ENCODE data around the gene CORO7.

Gene CORO7

DNA sequence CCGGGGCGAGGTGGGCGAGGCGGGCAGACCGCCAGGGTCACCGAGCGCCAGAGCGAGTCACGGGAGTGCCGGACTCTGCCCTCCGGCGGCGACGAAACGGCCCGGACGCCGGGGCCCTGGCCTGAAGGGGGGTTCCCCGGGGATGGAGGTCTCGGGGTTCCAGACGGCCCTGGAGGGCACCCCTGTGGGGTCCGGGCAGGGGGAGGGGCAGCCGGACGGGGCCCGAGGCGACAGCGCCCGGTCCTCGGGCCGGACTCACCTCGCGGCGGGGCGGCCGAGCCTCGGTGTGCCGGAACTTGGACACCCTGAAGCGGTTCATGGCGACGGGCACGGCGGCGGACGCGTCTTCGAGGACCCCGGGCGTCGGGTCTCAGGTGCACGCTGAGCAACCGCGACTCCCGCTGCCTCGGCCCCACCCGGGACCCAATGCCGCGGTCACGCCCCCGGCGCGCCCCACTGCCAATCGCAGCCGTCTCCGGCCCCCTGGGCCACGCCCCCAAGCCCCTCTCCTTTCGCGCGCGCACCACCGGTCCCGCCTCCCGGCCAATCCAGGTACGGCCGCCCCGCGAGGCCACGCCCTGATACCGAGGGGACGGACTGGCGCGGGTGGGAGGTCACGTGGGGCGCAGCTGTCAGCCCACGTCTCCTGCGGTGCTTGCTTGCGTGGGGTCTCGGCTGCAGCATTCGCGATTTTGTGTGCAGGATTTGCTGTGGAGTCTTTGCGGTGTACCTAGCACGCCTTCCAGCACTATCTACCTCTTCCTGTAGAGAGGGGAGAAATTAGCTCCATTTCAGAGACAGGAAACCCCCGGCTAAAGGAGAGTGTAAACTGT, at the start of gene CORO7:
CORO7 (minus strand) TSS at position 397 of the 833 bp plus-strand sequence; CDS start at position 319, 78 bp downstream.
- intact Hi-C loops (cut with DNase I): no loop called here

DNA sequence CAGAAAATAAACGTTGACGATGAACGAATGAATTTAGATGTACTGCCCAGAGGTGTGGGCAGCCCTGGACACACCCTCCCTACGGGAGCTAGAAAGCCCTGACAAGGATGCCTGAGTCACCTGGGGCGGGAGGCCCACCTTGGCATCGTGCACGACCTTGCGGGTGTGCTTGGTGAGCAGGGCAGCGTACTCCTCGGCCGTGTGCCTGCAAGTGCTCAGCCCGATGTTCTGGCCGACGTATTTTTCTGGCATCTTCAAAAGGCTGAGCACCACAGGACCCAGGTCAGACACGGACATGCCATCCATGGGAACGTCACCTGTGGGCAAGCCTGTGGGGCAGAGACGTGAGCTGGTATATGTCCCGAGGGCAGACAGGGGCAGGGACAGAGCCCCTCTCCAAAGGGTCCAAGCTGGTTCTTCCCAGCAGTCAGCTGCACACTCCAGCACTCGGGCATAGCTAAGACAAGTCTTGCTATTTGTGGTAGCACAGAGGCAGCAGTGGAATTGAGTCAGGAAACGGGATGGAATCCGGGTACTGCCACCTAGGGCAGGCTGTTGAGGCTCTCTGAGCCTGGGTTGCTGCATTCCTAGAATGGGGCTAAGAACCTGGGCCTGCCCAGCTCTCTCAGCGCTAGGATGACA, 47.2 kb upstream of the CORO7 start:
- intact Hi-C loops (cut with DNase I): no loop called here

More for the DNA sequence above, at the start of gene CORO7:
- DNase-seq: peak; percentile 96 to 100 (median 98)

DNA sequence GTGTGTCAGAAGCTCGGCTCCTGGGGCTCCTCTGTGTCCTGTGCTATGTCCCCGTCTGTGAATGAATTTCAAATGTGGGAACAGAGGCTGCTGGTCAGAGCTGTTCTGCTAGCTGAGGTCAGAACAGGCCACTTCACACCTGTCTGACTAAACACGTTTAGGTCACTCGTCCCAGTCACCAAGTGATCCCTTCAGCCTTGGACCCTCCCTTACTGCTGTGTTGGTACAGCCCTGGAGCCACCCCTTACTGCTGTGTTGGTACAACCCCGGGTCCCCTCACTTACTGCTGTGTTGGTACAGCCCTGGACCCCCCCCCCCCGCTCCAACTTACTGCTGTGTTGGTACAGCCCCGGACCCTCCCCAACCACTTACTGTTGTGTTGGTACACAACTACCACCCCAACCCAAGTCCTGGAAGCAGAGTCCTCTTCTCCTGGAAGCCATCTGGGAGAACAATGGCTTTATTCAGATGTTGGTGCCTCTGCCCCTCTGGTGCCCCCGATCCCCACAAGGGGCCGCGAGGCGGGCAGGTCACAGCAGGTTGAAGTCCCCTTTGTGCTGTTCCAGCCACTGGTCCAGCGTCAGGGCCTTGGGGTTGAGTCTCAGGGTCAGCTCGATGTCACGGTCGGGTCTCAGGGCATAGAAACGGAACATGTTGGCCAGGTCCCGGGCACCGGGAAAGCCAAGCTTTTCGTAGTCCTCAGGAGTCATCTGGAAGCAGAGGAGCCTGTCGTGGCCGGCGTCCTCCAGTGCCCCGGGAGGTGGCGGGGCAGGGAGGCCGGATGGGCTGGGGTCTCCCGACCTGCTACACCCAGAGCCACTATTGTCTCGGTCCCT, 45.1 kb upstream of the CORO7 start:
- intact Hi-C loops (cut with DNase I): no loop called here
- peak in 4 of 10 donors; percentile 23 to 84 (median 46) for DNase-seq

More for the DNA sequence above, 47.2 kb upstream of the CORO7 start:
- no peak for DNase-seq

DNA sequence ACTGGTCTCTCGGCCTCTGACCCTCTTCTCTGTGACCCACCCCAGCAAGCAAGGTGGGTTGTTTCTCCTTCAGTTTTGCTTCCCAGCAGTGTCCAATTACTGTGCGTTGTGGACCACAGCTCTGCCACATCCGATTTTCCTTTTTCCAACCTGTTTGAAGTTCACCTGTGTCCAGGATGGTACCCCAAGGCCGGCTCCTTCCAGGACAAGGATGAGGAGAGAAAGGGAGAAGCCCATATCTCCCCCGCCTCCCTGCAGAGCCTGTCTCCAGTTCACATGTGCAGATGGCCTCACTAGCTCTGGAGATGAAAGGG, 44.5 kb upstream of the CORO7 start:
- intact Hi-C loops (cut with DNase I): no loop called here
- no peak for DNase-seq

DNA sequence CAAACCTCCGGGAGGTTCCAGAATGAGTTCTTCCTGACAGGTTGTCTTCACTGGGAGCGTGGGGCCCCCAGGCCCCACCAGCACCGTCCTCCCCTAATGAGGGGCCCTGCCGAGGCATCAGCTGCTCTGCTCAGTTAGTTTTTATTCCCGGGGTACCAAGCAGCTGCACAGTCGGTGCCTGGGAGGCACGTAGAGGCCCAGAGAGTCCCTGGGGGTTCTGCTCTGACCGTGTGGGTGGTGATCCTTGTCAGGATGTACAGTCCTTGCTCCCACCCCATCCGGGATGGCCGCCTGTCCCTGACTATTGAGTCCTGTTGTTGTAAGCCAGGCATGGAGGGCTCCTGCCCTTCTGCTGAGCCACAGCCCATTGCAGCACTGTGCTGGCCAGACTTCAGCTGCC, 39.6 kb upstream of the CORO7 start:
- intact Hi-C loops (cut with DNase I): no loop called here
- DNase-seq: peak in 1 of 10 donors; percentile 35

DNA sequence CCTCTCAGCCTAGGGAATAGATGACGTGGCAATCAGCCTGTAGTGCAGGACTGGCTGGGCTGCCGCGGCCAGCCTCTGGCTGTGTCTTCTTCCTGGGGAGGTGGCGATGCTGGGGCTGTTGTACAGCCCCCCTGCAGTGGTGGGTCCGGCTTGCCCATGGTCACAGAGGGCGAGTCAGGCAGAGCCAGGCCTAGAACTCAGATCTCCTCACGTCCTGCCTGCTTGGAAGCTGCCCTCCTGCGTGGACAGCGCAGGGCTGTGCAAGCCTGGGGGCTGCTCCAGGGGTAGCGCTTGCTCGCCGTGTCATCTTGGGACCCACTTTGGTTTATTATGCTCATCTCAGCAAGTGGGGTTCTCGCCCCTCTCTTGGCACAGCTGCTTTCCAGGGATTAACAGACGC, 38.7 kb upstream of the CORO7 start:
- intact Hi-C loops (cut with DNase I): no loop called here
- DNase-seq: peak in 1 of 10 donors; percentile 24

DNA sequence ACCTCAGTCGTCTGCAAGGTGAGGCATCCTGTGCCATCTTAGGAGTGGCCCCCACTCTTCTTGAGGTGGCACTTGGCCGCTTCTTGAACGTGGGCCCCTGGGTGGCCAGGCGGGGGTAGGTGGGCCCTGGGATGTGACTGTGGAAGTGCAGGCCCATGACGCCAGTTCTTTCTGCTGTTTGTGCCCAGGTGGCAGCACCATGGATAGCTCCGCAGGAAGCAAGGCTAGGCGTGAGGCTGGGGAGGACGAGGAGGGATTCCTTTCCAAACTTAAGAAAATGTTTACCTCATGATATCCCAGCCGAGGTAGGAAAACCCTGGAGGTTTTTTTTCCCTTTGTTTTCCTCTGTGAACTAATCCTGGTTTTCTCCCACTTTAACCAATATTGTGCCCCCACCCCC, 38.2 kb upstream of the CORO7 start:
- intact Hi-C loops (cut with DNase I): no loop called here
- DNase-seq: peak in 1 of 10 donors; percentile 30

DNA sequence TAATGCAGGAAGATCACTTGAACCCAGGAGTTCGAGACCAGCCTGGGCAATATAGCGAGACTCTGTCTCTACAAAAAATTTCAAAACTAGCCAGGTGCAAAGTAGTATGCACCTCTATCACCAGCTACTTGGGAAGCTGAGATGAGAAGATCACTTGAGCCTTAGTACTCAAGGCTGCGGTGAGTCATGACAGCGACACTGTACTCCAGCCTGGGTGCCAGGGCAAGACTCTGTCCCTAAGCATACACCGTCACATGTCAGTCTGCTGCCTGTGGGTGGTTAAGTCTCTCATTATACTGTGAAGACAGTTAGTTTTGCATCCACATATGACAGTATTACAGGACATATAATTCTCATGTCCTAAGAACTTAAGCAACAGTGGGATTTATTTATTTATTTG, 36.3 kb upstream of the CORO7 start:
- intact Hi-C loops (cut with DNase I): no loop called here
- DNase-seq: no peak

DNA sequence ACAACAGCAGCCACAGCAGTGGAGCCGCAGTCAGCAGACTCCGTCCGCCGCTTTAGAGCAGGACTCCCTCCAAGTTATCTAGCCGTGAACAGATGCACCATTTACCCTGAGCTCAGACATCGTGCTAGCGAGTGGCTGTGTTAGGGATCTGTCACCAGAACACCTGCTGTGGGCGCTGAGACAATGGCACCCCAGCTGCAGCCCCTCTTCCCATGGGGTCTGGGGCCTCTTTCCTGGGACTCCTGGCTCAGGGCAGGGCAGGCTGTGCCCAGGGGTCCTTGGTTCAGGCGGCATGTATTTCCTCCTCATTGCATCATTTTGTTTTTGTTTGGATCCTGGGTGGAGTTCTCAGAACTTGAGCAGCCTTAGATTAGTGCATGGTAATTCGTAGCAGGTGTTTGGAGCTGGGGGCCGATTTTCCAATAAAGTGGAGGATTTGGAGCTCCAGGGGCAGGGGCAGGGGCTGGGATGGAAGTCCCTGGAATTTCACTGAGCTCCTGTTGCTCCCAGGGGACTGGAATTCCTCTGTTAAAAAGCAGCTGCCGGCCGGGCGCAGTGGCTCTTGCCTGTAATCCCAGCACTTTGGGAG, 34.6 kb upstream of the CORO7 start:
- peak in 1 of 10 donors; percentile 49 for DNase-seq
- intact Hi-C loops (cut with DNase I): no loop called here

DNA sequence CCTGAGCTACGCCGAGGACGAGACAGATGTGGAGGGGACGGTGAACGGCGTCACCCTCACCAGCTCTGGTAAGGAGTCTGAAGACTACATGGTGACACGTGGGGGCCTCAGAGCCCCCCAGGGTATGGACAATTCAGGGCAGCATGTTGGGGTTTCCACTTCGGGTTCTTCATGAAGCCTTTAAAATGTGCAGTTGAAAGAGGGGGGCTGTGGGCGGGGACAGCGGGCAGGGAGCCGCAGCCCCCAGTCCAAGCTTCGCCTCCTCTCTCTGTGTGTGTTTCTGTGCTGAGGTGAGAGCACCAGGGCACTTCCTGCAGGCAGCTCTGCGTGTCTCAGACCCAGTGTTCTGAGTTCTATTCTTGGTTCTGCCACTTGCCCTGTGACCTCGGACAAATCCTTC, 34.0 kb upstream of the CORO7 start:
- DNase-seq: peak in 1 of 10 donors; percentile 35
- intact Hi-C loops (cut with DNase I): no loop called here

DNA sequence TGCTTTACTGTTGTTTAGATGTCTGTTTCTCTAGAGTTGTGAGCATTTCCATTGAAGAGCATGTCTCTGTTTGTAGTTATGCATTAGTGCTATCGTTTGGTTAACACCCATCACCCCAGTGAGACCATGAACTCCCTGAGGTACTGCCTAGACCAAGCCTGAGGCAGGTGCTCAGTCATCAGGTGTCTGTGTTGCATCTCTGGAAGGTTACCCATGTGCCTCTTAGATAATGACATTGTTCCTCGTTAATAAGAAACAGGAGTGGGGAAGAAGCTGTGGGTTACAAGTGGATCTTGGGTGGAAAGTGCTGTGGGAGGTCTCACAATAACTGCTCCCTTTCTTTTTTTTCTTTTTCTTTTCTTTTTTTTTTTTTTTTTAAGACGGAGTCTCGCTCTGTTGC, 27.6 kb upstream of the CORO7 start:
- intact Hi-C loops (cut with DNase I): no loop called here
- no peak for DNase-seq

DNA sequence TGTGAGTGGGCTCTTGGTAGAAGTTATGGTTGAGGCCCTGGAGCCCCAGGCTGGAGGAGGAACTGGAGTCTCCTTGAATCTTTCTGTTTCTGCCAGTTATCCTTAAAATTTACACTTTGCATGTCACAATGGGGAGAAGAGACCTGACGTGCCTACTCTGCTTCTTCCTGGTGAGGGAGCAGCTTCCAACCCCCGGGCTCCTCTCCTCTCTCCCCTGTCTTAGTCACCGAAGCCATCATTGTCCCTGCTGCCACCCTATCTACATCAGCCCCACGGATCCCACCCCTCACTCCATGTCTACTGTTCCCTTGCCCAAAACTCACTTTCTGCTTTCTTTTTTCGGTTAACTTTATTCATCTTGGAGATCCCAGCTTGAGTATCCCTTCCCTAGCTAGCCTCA, 26.9 kb upstream of the CORO7 start:
- DNase-seq: no peak
- intact Hi-C loops (cut with DNase I): no loop called here

DNA sequence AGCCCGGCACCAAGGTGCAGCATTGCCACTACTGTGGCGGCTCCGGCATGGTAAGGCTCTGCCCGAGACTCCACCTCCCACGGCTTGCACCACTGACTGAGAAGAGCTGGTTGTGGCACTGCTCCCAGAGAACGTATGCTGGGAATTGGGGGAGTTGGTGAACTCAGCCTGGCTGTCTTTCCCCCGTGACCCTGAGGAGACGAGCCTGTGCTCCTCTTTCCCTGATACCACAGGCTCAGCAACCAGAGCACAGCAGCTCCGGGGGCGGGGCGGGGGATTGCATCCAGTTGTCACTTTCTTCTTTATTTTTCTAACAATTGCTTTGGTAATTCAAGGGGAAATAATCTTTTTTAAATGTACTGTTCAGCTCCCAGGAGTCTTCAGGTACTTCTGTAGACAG, 26.0 kb upstream of the CORO7 start:
- DNase-seq: no peak
- intact Hi-C loops (cut with DNase I): no loop called here

DNA sequence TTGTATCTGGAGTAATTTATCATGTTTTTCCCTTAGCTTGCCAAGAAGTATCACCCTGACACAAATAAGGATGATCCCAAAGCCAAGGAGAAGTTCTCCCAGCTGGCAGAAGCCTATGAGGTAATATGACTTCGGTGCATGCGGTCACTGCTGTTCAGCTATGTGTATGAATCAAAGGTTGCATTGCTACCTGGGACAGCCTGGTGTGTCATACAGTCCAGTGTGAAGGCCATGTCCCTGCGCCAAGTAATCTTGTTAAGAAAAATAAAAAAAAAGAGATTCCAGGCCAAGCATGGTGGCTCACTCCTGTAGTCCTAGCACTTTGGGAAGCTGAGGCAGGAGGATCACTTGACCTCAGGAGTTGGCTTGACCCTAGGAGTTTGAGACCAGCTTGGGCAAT, 21.0 kb upstream of the CORO7 start:
- intact Hi-C loops (cut with DNase I): no loop called here
- no peak for DNase-seq

DNA sequence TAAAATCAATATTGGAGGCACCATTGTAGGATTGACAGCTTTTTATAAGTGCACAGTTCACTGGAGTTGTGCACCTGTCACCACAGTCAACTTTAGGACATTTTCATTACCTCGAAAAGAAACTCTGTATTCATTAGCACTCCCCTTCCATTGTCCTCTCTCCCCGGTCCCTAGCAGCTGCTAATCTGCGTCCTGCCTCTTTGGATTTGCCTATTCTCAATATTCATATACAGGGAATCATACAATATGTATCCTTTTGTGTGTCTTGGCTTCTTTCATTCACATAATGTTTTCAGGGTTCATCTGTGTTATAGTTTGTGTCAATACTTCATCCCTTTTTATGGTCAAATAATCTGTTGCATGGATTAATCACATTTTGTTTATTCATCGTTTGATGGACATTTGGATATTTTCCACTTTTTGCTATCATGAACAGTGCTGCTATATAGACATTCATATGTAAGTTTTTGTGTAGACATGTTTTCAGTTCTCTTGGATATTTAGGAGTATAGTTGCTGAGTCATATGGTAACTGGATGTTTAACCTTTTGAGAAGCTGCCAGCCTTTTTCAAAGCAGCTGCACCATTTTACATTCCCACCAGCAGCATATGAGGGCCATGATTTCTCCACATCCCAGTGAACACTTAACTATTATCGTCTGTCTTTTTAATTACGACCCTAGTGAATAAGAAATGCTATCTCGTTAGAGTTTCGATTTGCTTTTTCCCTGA, 19.1 kb upstream of the CORO7 start:
- intact Hi-C loops (cut with DNase I): no loop called here

DNA sequence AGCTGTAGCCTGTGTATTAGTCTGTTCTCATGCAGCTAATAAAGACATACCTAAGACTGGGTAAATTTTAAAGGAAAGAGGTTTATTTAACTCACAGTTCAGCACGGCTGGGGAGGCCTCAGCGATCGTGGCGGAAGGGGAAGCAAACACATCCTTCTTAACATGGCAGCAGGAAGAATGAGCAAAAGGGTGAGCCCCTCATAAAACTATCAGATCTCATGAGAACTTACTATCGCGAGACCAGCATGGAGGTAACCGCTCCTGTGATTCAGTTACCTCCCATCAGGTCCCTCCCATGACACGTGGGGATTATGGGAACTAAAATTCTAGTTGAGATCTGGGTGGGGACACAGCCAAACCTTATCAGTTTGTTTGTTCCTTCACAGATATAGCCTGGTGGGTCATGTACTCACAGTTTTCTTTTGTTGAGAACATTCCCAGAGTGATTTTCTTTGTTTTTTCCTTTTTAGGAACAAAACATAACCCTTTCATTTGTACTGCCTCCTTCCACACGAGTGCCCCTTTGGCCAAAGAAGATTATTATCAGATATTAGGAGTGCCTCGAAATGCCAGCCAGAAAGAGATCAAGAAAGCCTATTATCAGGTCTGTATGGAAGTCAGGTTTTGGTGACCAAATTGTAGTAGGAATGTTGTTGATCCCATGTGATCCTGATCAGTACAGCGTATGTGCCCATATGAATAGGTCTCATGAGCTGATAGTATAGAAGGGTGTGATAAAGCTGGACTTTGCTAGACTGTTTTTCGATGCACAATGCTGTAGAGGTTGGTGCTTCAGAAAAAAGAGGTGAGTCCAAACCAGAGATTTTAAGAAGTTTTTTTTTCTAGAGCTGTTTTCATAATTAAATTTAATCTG, 17.8 kb upstream of the CORO7 start:
- no peak for DNase-seq
- intact Hi-C loops (cut with DNase I): no loop called here

More for the DNA sequence above, 19.1 kb upstream of the CORO7 start:
- no peak for DNase-seq

DNA sequence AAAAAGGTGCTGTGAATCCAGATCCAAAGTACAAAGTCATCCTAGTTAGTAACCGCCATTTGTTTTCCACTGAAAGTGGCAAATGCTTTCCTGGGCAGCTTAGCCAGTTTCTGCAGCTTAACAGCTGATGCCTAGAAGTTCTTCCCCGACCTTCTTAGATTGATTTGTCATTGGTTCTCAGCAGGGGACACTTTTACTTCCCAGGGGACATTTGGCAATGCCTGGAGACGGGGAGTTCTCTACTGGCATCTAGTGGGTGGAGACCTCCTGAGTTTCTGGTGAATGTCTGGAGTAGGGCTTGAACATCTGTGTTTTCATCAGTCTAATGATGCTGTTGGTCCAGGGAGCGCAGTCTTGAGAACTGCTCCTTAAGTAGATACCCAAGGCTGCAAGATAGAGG, 16.8 kb upstream of the CORO7 start:
- intact Hi-C loops (cut with DNase I): no loop called here
- DNase-seq: no peak

DNA sequence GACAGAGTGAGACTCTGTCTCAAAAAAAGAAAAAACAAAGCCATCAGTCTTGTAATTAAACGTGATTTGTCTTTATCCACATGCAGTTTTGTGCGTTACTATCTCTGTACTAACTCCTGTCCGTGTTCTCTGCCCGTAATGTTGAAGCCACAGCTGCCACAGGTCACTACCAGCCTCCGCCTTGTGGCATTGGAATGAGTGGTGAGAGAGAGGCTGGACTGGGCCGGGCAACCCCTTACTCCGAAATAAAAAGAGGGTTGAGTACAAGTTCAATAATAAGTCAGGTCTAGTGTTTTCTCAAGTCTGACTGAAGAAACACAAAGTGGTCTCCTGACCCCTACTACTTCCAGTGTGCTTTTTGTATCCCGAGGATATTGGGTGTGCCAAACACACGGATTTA, 14.6 kb upstream of the CORO7 start:
- intact Hi-C loops (cut with DNase I): no loop called here
- DNase-seq: peak in 1 of 10 donors; percentile 51

DNA sequence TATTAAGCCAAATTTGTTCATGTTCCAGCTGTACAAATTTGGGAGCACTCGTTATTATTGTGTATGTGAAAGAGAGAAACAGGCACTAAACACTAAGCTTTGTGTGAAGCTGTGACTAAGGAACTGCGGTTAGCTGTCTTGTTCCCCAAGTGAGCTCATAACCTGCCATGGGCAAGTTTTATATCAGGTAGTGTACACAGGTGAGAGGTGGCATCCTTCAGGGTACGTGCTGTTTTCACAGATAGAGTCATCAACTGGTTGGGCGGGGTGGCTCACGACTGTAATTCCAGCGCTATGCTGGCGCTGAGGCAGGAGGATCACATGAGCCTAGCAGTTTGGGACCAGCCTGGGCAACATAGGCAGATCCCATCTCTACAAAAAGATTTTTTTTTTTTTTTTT, 12.1 kb upstream of the CORO7 start:
- intact Hi-C loops (cut with DNase I): no loop called here
- DNase-seq: peak in 1 of 10 donors; percentile 29

Data from posterior cingulate gyrus (tissue), 11 donors.